NCI-H1417 treated with DMSO at 0.1 percent for 48 hours (cell line): ENCODE data around the gene WRAP73.

Source experiments
- DNase-seq: peaks from one replicate; lab custom pipeline; 2025; lab: John Stamatoyannopoulos, UW

WRAP73 gene

GRCh38 chr1:3668585-3669300 is 18.8 kb upstream of the WRAP73 start:
- DNase-seq, result peak; percentile 73

DNA sequence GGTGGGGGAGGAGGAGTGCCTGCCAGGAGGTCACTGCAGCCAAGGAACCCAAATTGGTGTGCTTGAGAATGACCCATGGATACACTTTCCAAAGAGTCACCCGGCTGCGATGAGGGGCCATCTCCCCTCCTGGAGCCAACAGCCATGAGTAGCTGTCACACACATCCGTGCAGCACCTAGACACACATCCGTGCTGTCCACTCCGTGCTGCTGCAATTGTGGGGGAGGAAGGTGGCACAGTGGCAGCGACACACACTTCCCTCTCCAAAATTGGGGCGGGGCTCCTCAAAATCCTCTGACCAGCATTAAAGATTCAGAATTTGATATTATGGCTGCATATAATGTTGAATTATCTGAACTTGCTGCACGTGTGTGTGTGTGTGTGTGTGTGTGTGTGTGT is 18.2 kb upstream of the WRAP73 start:
- DNase-seq, result no peak

DNA sequence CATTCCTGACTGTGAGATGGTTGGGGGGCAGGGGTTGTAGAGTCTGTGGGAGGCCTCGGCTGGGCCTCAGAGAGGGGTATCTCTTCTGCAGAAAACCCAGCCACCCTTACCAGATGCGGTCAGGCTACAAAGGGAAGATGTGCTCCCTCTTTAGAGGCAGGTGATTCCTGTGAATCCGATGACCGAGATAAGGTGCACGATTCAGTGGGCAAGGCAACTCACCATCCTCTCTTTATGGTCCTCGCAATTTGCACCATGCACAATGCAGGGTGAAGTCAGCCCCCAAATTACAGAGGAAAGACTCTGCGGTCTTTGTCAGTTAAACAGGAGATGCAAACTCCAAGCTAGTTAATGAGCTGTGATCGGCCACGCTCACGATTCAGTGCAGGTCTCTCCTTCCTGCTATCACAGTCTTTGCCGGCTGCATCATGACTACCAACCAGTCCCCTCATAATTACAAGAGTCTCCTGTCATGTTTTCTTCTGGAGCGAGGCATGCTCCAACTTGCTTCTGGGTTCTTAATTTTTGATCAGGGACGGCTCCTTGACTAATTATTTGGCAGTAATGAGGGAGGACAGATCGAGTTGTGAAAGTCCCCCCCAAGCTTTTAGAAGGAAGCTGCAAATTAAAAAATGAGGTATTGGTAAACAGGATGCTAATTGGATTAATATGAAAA is 14.9 kb upstream of the WRAP73 start:
- no peak for DNase-seq

DNA sequence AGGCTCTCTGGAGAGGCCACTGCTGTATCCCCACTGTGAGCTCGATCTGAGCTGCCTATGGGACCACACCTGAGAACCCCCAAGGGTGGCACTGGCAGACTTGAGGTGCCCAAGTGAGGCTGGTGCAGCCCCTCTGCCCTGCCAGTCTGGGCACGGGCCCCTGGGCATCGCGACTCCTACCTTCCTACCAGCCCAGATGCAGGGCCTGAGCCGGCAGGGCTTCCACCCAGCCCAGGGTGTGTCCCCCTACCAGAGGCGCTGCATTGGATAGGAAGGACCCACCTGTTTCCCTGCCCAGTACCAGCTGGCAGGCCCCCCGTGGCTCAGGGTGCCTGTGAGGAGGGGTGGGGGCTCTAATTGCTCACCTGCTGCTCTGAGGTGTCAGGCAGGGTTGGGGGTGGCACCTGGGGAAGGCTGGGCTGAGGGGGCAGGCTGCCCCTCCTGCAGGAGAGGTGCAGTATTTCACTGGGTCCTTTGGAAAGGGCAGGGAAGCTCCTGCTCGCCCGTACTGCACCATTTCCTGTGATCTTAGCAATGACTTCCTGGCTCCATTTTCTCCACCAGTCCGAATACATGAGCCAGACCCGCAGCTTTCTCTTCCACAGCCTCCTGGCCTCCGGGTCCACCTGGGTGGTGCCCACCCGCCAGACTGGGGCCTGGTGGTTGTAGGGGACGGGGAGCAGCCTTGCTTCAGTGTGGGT is 14.2 kb upstream of the WRAP73 start:
- DNase-seq, result peak; percentile 59

GRCh38 chr1:3662080-3662671 is 12.3 kb upstream of the WRAP73 start:
- no peak for DNase-seq

DNA sequence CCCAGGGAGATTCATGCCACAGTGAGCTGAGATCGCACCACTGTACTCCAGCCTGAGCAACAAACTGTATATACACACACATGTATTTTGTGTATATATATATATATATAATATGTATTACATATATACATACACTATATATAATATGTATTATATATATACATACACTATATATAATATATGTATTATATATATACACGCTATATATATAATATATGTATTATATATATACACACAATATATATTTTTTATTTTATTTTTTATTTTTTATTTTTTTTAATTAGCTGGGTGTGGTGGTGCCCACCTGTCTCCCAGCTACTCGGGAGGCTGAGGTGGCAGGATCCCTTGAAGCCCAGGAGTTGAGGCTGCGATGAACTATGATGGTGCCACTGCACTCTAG is 11.7 kb upstream of the WRAP73 start:
- no peak for DNase-seq

GRCh38 chr1:3660704-3661103 is 10.8 kb upstream of the WRAP73 start:
- DNase-seq, result no peak

GRCh38 chr1:3659093-3659492 is 9.2 kb upstream of the WRAP73 start:
- no peak for DNase-seq

- DNase-seq, result no peak
Measured at GRCh38 chr1:3658231-3658615, 8.3 kb upstream of the WRAP73 start.

DNA sequence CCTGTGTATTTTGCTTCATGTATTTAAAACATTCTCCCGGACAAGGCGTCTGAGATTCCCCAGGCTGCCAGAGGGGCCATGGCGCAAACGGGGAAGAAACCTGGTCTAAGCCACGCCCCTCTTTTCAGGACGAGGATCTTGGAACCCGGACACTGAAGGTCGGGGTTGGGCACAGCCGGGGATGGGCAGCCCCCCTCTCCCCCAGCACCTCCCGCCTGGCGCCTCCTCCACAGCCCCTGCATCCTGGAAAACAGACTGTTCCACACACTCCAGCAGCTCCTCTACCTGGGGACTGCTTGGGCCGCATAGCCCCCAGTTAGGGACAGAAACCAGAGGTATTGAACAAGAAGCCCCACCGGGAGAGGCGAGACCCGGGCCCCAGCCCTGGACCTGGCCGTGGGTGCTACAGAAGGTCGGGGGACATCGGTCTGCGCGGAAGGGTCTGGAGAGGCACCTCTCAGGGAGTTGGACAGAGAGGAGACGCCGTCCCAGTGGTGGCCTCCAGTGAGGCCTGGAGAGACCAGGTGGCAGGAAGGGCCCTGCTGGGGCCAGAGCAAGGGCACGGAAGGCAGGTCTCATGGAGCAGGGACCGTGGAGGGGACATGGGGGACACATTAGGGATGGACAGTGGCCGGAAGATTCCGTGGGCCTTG is 7.8 kb upstream of the WRAP73 start:
- no peak for DNase-seq

GRCh38 chr1:3657096-3657475 is 7.2 kb upstream of the WRAP73 start:
- no peak for DNase-seq

DNA sequence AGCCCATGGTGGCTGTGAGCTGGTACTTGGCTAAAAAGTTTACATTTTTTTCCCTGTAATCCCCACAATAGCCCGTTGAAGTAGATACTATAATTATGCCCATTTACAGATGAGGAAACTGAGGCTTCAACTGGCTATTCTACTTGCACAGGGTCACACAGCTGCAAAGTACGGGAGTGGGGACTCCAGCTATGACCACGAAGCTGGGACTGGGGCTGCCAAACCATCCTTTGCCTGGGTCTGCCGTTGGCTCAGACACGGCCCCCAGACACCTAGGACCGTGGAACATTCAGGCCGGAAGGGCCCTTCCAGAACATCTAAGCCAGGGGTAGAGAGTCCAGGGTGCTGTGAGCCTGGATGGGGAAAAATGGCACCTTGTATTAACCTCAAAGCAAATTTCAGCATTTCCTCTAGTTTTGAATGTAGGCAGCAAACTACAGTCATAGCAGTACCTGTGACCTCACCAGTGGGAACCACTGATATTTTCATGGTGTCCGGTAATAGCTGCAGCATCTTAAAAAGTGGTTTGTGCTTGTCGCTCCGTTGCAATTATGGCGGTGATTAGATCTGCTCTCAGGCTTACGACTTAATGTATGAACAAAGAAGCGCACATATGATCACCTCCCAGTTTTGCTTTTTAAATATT is 6.7 kb upstream of the WRAP73 start:
- DNase-seq, result no peak

GRCh38 chr1:3654549-3655281 is 4.8 kb upstream of the WRAP73 start:
- no peak for DNase-seq

GRCh38 chr1:3653286-3653618 is 3.3 kb upstream of the WRAP73 start:
- DNase-seq, result no peak

- no peak for DNase-seq
Measured at GRCh38 chr1:3652548-3653285, 2.8 kb upstream of the WRAP73 start.

DNA sequence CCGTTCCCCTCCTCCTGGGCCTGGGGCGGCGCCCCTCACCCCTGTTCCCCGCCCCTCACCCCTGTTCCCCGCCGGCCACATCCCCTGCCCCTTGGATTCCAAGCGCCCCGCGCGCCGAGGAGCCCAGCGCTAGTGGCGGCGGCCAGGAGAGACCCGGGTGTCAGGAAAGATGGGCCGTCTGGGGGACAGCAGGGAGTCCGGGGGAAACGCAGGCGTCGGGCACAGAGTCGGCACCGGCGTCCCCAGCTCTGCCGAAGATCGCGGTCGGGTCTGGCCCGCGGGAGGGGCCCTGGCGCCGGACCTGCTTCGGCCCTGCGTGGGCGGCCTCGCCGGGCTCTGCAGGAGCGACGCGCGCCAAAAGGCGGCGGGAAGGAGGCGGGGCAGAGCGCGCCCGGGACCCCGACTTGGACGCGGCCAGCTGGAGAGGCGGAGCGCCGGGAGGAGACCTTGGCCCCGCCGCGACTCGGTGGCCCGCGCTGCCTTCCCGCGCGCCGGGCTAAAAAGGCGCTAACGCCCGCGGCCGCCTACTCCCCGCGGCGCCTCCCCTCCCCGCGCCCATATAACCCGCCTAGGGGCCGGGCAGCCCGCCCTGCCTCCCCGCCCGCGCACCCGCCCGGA is 2.1 kb upstream of the WRAP73 start, which contains the start of gene TP73:
Gene TP73, plus strand, starts transcription at position 587 of the 618 bp plus-strand sequence. CDS start 29,850 bp downstream, outside the sequence.
- DNase-seq, result no peak

- no peak for DNase-seq
Measured at GRCh38 chr1:3651026-3651929, 1.4 kb upstream of the WRAP73 start.

DNA sequence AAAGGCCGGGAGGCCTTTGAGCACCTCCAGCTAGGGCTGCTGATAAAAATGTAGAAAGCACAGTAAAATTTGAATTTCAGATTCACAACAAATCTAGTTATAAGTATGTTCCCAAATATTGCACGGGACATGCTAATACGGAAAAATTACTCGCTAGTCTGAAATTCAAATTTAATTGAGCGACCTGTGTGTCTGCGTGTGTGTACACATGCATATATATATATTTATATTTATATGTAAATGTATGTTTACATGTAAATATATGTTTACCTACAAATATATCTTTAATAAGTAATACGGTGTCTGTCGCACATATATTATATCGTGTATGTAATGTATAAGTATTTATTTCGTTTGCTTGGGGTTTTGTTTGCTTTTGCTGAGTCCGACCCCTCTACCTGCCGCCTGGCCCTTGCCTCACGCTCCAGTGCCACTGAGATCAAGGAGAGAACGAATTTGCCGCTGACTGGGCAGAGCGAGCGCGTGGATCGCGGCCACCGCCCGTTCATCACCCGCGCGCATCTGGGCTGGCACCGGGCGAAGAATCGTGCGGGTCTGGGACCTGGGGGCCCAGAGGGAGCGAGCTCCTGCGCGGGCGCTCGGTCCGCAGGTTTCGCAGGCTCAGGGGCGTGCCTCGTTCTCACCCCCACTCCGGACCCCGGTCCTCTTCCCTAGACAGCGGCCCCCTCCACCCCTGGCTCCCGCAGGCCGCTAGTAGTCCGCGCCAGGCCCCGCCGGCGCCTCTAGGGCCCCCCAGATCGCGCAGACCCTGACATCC is 534 bp upstream of the WRAP73 start:
- DNase-seq, result no peak
